Ovary (tissue), 3 donors: ENCODE data around the gene C2orf92.
"Not testable (repeated sequence)": the region's sequence is repeated elsewhere in the genome, so short reads cannot be mapped to it uniquely, and the experiment has no call there.

ENCODE experiments used
- POLR2A ChIP-seq: fragments of 450-650 bp; IDR thresholded peaks from one replicate; pipeline ENCODE4 v1.6.1; 2017; ENCODE audit warnings: antibody characterized with exemption, mild to moderate bottlenecking, moderate library complexity
- TF ChIP-seq, protein P1 (sequence below), 3 donors: fragments of 450-650 bp in 2 of 3; fragments of 200-600 bp in 1 of 3; IDR thresholded peaks; one replicate each; pipeline versions ENCODE4 v1.5.1 to v1.8.0; 2016 to 2022; ENCODE audit warnings: antibody characterized with exemption in 3 of 3, mild to moderate bottlenecking in 1 of 3
- donor health status: DM: no; HTN: no; CAD: no.

DNA sequence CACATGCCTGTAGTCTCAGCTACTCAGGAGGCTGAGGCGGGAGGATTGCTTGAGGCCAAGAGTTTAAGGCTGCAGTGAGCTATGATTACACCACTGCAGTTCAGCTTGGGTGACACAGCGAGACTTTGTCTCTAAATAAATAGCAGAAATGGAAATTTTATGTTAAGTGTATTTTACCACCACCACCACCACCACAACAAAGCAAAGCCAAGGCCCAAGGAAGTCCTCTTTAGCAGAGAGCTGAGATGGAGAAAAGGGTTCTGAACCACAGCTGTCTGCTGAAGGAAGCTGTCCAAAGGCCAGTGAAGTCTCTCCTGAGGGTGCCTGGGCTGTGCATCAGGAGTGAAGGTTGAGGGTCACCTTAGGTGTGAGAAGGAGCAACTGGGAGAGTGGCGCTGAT is 17.7 kb downstream of the C2orf92 start:
- TF ChIP-seq, protein P1, sequence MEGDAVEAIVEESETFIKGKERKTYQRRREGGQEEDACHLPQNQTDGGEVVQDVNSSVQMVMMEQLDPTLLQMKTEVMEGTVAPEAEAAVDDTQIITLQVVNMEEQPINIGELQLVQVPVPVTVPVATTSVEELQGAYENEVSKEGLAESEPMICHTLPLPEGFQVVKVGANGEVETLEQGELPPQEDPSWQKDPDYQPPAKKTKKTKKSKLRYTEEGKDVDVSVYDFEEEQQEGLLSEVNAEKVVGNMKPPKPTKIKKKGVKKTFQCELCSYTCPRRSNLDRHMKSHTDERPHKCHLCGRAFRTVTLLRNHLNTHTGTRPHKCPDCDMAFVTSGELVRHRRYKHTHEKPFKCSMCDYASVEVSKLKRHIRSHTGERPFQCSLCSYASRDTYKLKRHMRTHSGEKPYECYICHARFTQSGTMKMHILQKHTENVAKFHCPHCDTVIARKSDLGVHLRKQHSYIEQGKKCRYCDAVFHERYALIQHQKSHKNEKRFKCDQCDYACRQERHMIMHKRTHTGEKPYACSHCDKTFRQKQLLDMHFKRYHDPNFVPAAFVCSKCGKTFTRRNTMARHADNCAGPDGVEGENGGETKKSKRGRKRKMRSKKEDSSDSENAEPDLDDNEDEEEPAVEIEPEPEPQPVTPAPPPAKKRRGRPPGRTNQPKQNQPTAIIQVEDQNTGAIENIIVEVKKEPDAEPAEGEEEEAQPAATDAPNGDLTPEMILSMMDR (IDR thresholded peaks at IDR 0.05), result not testable (repeated sequence)
- TF ChIP-seq POLR2A, result not testable (repeated sequence)
